Stimulated activated CD8-positive, alpha-beta memory T cell treated with anti-CD3 and anti-CD28 coated beads, Interleukin-4, amount 100 ng/mL, for 48 hours (primary cell): Measurements from ENCODE around the gene NTM.

Experiments used
- DNase-seq: peaks from one replicate; pipeline ENCODE4 v3.0.0-alpha.2; 2020

The NTM gene

GRCh38 chr11:131792243-131792642 is 421.8 kb downstream of the NTM start:
- no peak for DNase-seq

GRCh38 chr11:131796089-131796488 is 425.7 kb downstream of the NTM start:
- no peak for DNase-seq

GRCh38 chr11:131796541-131796940 is 426.1 kb downstream of the NTM start:
- no peak for DNase-seq

- DNase-seq = no peak
Measured at GRCh38 chr11:131800452-131800851, 430.0 kb downstream of the NTM start.

- no peak for DNase-seq
Measured at GRCh38 chr11:131802440-131803115, 432.2 kb downstream of the NTM start.

- no peak for DNase-seq
Measured at GRCh38 chr11:131807876-131808275, 437.5 kb downstream of the NTM start.

- no peak for DNase-seq
Measured at GRCh38 chr11:131808470-131808869, 438.1 kb downstream of the NTM start.

GRCh38 chr11:131809203-131809918 is 438.9 kb downstream of the NTM start:
- no peak for DNase-seq

- no peak for DNase-seq
Measured at GRCh38 chr11:131810541-131810940, 440.1 kb downstream of the NTM start.

- no peak for DNase-seq
Measured at GRCh38 chr11:131811383-131811782, 441.0 kb downstream of the NTM start.

GRCh38 chr11:131814108-131814507 is 443.7 kb downstream of the NTM start:
- DNase-seq = no peak

- DNase-seq = no peak
Measured at GRCh38 chr11:131815590-131815989, 445.2 kb downstream of the NTM start.

- DNase-seq = no peak
Measured at GRCh38 chr11:131816051-131816450, 445.6 kb downstream of the NTM start.

GRCh38 chr11:131817687-131818188 is 447.3 kb downstream of the NTM start:
- no peak for DNase-seq

- no peak for DNase-seq
Measured at GRCh38 chr11:131819865-131820264, 449.4 kb downstream of the NTM start.

- DNase-seq = no peak
Measured at GRCh38 chr11:131822506-131822905, 452.1 kb downstream of the NTM start.

GRCh38 chr11:131823772-131824171 is 453.4 kb downstream of the NTM start:
- DNase-seq = no peak

GRCh38 chr11:131824771-131825170 is 454.4 kb downstream of the NTM start:
- DNase-seq = no peak

- DNase-seq = no peak
Measured at GRCh38 chr11:131827430-131827829, 457.0 kb downstream of the NTM start.

- no peak for DNase-seq
Measured at GRCh38 chr11:131829725-131830124, 459.3 kb downstream of the NTM start.

- no peak for DNase-seq
Measured at GRCh38 chr11:131832079-131832478, 461.7 kb downstream of the NTM start.

- no peak for DNase-seq
Measured at GRCh38 chr11:131833366-131833765, 463.0 kb downstream of the NTM start.

- no peak for DNase-seq
Measured at GRCh38 chr11:131837562-131837961, 467.1 kb downstream of the NTM start.

- no peak for DNase-seq
Measured at GRCh38 chr11:131838016-131838415, 467.6 kb downstream of the NTM start.

- DNase-seq = no peak
Measured at GRCh38 chr11:131839326-131839725, 468.9 kb downstream of the NTM start.
